Measurements from ENCODE around the gene TSPAN3. TPM values are rescaled to one million over a fixed set of nuclear protein-coding genes. Genes with fewer than 3 reads are reported as not detected.

TSPAN3 gene
- total RNA-seq, 4 donors from 2014 or later, result 330 to 637 (median 593) TPM

DNA sequence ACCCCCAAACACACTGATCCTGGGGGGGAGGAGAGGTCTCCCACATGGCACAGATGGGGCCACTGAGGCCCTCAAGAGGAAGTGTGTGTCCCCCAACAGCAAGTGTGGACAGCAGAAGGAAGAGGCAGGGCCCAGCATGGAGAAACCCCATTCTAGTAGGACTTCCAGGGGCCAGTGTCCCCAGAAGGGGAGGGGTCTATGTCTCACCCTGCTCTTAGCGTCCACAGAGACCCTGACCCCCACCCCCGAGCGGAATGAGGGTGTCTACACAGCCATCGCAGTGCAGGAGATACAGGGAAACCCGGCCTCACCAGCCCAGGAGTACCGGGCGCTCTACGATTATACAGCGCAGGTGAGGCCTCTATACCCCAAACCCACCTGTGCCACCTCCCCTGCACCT is 35.3 kb downstream of the TSPAN3 start:
- no peak for DNase-seq
- Histone ChIP-seq H3K9me3 (no peaks in the 10 kb centered on the region), H3K4me3 (replicated peaks in 1 of 3) (no peak overlapping the region), H3K4me1 (no peaks in the 10 kb centered on the region), H3K27ac (no peak overlapping the region), H3K27me3 (no peaks in the 10 kb centered on the region), H3K36me3 (peaks cover 0 to 7% of the 10 kb centered on the region in 2 donors)
- intact Hi-C loops (cut with DNase I), result no loop called here
- 91 to 96% methylated on average over 4 to 8 of the region's 9 CpGs for WGBS, 2 donors
- TF ChIP-seq, protein P1, sequence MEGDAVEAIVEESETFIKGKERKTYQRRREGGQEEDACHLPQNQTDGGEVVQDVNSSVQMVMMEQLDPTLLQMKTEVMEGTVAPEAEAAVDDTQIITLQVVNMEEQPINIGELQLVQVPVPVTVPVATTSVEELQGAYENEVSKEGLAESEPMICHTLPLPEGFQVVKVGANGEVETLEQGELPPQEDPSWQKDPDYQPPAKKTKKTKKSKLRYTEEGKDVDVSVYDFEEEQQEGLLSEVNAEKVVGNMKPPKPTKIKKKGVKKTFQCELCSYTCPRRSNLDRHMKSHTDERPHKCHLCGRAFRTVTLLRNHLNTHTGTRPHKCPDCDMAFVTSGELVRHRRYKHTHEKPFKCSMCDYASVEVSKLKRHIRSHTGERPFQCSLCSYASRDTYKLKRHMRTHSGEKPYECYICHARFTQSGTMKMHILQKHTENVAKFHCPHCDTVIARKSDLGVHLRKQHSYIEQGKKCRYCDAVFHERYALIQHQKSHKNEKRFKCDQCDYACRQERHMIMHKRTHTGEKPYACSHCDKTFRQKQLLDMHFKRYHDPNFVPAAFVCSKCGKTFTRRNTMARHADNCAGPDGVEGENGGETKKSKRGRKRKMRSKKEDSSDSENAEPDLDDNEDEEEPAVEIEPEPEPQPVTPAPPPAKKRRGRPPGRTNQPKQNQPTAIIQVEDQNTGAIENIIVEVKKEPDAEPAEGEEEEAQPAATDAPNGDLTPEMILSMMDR (IDR thresholded peaks at IDR 0.05), result no peak
- TF ChIP-seq POLR2A (IDR thresholded peaks at IDR 0.05), result no peak

DNA sequence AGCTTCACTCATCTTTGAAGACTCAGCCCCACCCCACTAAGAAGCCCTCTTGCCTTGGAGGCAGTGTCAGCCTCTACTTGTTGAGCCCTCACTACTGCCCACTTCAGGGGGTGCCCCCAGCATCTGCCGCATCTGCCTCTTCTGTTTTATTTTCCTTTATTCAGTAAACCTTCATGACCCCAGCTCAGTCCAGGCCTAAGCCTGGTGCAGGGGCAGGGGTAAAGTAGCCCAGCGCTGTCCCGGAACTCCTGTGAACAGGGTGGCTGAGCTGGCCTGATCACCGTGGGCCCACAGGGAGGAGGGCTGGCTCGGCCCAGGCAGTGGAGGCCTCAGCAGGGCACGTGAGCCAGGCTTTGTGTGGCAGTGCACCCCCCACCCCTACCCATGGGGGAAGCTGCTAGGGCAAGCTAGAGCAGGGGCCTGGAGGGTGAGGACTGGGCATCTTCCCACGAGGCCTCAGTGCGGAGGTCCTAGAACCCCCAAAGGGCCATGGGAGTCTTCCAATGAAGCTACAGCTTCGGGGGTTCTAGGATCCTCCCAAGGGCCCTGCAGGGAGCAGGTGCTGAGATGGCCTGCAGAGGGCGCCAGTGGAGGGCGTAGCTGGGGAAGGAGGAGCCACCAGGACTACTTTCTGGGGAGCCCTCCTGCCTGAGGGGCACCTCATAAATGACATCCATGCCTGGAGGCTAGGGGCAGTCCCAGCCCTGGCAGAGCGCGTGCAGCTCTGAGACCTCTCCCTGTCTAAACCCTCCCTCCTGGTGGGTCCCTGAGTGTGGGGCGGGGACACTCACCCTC is 36.0 kb downstream of the TSPAN3 start:
- H3K27ac ChIP-seq, result no peak overlapping the region
- no peak for DNase-seq
- H3K4me3 ChIP-seq (replicated peaks in 1 of 3), result no peak overlapping the region
- peaks cover 0 to 7% of the 10 kb centered on the region in 2 donors for H3K36me3 ChIP-seq
- H3K4me1 ChIP-seq, result no peaks in the 10 kb centered on the region
- TF ChIP-seq POLR2A (IDR thresholded peaks at IDR 0.05), result no peak
- TF ChIP-seq, protein P1 (IDR thresholded peaks at IDR 0.05), result peak in 5 of 6 experiments; percentile 21 to 59 (median 38)
- WGBS, 2 donors, result 44 to 70% methylated on average over 5 to 12 of the region's 14 CpGs
- H3K9me3 ChIP-seq, result no peaks in the 10 kb centered on the region
- intact Hi-C loops (cut with DNase I), result no loop called here
- H3K27me3 ChIP-seq, result no peaks in the 10 kb centered on the region

DNA sequence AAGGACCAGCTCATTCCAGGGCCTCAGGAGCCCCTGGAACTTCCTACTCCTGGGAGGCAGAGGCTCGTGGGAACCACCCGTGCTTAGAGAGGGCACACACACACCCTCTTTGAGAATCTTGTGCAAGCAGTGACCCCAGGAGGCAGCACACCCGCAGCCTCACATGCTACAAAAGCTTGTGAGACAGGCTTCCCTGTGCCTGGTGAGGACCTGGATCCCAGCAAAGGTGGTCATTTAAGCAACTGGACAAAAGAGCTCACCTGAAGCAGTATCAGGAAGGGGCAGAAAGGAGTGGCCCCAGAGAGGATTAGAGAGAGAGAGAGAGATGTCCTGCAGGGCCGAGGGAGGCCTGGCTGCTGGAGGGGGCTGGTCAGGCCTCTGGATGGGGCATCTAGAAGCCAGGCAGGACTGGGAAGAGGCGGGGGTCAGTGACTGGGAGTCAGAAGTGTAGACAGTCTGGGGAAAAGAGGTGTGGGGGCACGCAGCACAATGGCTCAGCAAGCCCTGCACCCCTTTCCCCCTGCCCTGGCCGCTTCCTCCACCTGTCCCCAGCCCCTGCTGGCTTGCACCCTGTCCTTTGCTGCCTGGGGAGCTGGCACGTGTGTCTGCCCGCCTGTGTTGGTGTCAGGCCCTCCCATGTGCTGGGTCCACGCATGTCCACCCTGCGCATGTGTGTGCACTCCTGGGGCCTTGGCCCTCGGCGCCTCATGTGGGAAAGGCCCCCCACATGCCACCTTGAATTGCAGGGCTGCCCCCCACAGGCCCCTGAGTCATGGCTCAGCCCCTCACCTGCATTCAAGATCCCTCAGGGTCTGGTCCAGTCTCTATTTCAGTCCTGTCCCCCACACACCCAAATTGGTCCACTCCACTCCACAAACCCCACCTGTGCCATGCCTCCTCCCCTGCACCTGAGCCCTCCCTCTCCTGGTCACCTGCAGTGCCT is 36.9 kb downstream of the TSPAN3 start:
- no peak for DNase-seq
- intact Hi-C loops (cut with DNase I), result no loop called here
- no peaks in the 10 kb centered on the region for H3K27me3 ChIP-seq
- H3K27ac ChIP-seq, result no peak overlapping the region
- TF ChIP-seq, protein P1 (IDR thresholded peaks at IDR 0.05), result no peak
- no peak for TF ChIP-seq POLR2A (IDR thresholded peaks at IDR 0.05)
- no peaks in the 10 kb centered on the region for H3K4me1 ChIP-seq
- 69 to 71% methylated on average over 12 of the region's 13 CpGs for WGBS, 2 donors
- no peaks in the 10 kb centered on the region for H3K9me3 ChIP-seq
- H3K36me3 ChIP-seq, result peaks cover 0 to 3% of the 10 kb centered on the region in 2 donors
- H3K4me3 ChIP-seq (replicated peaks in 1 of 3), result no peak overlapping the region

DNA sequence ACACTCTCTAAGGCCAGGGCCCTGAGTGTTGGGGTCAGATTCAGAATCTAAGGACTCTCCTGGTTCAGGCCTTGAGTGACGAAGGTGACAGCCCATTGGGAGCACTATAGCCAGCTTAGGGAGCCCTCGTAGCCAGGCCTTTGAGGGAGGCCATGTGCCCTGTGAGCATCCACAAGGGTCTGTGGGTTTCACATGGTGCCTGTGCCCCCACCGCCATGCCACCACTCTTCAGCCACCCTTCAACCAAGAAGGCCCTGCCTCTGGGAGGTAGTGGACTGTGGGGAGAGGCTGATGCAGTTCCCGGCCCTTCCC is 37.5 kb downstream of the TSPAN3 start:
- no peaks in the 10 kb centered on the region for H3K36me3 ChIP-seq
- H3K27me3 ChIP-seq, result no peaks in the 10 kb centered on the region
- peaks cover 0 to 3% of the 10 kb centered on the region in 2 donors for H3K4me1 ChIP-seq
- TF ChIP-seq, protein P1 (IDR thresholded peaks at IDR 0.05), result no peak
- TF ChIP-seq POLR2A (IDR thresholded peaks at IDR 0.05), result no peak
- no peaks in the 10 kb centered on the region for H3K9me3 ChIP-seq
- H3K27ac ChIP-seq, result no peak overlapping the region
- intact Hi-C loops (cut with DNase I), result no loop called here
- no peak overlapping the region for H3K4me3 ChIP-seq (replicated peaks in 1 of 3)
- WGBS, 2 donors, result 33 to 100% methylated on average over 1 of the region's 4 CpGs
- no peak for DNase-seq
